ENCODE measurements around the gene DNAAF5.
"Not testable (repeated sequence)": the region's sequence is repeated elsewhere in the genome, so short reads cannot be mapped to it uniquely, and the experiment has no call there.

The DNAAF5 gene

DNA sequence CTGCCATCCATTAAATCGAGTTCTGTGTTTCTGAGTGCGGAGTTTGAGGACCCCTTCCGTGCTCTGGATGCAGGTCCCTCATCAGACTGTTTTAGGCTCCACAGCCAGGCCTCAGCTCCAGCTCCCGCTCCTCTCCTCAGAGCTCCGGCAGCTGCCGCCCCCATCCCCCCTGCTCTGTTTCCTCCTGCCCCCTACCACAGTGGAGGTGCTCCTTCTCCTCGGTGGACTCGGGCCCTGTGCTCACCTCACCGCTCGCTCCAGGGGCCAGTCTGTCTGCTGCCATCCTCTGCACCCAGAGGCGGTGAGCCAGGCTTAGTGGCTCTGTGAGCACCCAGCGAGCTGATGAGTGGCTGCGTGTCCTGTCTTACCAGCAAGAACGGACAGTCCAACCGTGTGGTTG is 21.9 kb downstream of the DNAAF5 start:
- no peak for DNase-seq

- DNase-seq, result no peak
Measured at GRCh38 chr7:749140-749551, 22.6 kb downstream of the DNAAF5 start.

GRCh38 chr7:750111-750905 is 23.8 kb downstream of the DNAAF5 start:
- no peak for DNase-seq

DNA sequence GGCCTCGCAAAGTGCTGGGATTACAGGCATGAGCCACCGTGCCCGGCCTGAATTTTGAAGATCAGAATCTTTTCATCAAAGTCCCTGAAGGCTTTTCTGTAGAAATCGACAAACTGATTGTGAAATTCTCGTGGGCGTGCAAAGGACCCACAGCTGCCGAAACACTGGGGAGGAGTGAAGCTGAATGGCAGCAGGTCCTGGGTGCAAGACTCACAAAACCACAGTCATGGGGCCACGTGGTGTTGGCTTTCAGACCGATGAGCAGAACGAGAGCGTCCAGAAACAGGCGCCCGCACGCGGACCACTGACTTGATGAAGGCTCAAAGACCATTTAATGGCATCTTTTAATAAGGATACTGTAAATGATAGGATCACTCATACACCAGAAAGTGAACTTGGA is 25.3 kb downstream of the DNAAF5 start:
- DNase-seq, result no peak

GRCh38 chr7:752256-752655 is 25.8 kb downstream of the DNAAF5 start:
- DNase-seq, result not testable (repeated sequence)

DNA sequence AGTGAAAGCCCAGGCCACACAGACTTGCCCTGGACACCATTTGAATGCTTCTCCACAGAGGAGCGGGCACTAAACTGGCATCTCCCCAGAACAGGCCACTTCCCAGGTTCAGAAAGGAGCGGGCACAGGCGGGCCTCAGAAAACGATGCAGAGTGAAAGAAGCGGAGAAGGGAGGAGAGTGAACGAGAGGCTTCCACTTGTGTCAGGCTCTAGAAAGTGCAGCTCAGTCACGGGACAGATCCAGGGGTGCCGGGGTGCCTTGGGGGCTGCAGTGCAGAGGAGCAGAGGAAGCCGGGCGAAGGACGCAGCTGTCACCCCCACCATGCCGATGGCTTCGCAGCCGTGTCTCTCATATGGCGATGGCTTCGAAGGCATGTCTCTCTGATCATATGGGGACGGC is 26.7 kb downstream of the DNAAF5 start:
- no peak for DNase-seq

GRCh38 chr7:754531-755412 is 28.3 kb downstream of the DNAAF5 start:
- DNase-seq, result no peak

GRCh38 chr7:755413-755805 is 28.9 kb downstream of the DNAAF5 start:
- no peak for DNase-seq

DNA sequence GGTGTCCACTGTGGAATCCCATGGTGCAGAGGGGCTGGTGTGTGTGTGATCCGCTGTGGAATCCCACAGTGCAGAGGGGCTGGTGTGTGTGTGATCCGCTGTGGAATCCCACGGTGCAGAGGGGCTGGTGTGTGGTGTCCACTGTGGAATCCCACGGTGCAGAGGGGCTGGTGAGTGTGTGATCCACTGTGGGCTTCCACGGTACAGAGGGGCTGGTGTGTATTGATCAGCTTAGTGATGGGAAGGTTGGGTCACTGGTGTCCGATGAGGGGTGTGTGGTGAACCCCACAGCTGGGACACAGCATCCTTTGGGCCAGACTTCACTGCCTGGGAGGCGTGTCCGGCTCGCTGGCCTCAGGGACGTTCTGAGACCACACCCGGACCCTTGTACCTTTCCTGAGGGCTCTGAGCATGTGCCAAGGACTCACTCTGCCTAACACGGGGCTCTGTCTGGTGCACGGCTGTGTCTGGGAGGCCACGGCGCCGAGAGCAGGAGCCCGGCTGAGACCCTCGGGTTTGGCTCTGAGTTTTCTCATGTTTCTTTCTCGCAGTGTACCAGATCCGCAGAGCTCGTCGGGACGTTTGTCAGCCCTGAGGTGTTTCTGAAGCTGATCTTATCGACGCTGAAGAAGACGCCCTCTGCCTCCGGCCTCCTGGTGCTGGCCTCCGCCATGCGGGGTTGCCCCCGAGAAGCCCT is 29.9 kb downstream of the DNAAF5 start:
- no peak for DNase-seq

- DNase-seq, result no peak
Measured at GRCh38 chr7:756928-757560, 30.5 kb downstream of the DNAAF5 start.

DNA sequence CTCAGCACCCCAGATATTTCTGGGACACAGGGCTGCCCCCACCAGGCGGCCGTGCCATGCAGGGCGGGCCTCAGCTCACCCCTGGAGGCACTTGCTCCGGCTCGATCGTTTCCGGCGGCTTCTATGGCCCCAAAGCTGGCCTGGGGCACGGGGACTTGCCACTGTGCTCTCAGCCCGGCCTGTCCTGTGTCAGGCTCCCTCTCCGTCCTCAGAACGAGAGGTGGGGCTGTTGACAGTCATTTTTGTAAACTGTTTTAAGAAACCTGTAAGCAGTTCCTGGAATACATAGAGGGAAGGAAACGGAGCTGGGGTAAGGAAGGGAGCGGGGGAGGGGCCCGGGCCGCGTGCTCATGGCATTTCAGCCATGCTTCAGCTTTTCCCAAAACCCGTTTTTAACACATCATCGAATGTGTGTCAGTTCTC is 31.3 kb downstream of the DNAAF5 start:
- no peak for DNase-seq

DNA sequence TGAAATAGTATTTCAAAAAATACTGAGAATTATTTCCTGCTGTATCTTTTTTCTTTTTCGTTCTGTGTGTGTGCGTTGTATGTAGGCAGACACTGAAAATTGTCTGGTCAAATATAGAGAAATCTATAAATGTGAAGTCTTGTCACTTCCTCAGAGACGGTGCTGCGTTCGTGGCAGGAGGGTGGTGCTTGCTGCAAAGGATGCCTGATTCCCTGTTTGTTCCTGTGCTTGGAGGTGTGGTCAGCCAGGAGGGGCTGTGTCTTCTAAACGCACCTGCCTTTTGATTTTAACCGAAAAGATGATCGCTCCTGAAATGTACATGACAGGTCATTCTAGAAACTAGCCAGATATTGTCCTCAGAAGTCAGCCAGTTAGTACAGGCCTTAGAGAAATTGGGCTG is 33.1 kb downstream of the DNAAF5 start:
- DNase-seq, result no peak

DNA sequence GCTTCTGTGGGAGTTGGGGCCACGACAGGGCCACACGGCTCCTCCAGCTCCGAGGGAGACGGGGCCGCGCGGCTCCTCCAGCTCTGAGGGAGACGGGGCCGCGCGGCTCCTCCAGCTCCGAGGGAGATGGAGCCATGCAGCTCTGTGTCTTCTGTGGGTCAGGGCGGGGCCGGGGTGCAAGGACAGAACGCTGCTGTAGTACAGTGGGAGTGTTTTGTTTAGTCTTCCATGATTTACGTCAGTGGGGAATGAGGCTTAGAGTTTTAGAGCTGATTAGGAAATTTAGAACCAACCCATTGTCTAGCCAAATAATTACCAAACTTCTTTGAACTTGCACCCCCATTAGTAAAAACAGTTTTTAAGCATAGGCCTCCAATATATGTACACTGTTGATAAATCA is 33.5 kb downstream of the DNAAF5 start:
- DNase-seq, result no peak

DNA sequence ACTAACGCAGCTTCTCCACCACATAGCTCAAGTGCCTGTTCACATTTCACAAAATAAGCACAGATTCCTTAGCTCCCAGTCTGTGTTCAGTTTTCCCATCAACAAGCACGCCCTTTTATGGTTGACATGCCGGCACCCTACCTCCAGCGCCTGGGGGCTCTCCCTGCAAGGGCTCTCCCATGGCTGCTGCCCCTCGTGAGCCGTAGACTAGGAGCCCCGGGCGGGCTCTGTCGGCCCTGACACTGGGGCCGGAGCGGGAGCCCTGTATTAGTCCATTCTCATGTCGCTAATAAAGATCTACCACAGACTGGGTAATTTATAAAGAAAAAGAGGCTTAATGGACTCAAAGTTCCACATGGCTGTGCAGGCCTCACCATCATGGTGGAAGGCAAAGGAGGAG is 34.6 kb downstream of the DNAAF5 start:
- no peak for DNase-seq

DNA sequence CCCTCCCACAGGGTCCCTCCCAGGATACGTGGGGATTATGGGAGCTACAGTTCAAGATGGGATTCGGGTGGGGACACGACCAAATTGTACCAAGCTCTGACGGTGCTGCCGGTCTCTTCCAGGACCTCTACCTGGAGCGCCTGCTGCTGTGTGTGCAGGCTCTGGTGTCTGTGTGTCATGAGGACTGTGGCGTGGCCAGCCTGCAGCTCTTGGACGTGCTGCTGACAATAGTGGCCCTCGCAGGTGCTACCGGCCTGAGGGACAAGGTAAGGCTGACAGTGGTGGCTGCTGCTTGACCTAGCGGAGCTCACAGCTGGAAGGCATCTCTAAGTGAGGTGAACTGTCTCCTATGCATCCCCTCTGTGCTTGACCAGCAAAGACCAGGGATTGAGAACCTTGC is 35.1 kb downstream of the DNAAF5 start:
- no peak for DNase-seq

DNA sequence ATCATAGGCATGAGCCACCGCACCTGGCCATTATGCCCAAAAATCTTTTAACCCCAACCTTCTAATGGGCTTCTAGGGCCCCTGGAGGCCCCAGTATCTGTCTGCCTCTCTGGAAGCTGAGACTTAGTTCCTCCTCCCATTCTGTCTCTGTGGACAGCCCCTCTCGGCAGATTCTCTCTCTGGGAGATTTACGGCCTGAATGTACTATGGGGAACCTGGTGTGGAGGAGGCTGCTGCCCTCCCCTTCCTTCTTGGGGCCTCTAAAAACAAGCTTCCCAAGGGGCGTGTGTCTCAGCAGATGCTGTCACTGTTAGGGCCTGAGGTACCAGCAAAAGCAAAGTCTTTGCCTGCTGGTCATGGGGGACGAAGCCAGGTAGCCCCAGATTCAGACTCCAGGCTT is 36.4 kb downstream of the DNAAF5 start:
- no peak for DNase-seq

DNA sequence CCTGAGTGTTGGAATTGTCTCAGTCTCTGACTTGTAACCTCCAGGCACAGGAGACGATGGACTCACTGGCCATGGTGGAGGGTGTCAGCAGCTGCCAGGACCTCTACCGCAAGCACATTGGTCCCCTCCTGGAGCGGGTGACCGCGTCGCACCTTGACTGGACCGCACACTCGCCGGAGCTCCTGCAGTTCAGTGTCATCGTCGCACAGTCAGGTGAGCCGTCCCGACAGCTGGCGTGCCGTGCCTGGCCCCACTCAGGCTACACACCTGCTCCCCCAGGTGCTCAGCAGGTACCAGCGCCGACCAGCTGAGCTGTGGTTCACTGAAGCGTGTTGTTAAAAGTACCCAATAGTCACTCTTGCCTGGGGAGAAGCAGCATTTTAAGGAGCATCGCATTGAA is 37.3 kb downstream of the DNAAF5 start:
- no peak for DNase-seq

DNA sequence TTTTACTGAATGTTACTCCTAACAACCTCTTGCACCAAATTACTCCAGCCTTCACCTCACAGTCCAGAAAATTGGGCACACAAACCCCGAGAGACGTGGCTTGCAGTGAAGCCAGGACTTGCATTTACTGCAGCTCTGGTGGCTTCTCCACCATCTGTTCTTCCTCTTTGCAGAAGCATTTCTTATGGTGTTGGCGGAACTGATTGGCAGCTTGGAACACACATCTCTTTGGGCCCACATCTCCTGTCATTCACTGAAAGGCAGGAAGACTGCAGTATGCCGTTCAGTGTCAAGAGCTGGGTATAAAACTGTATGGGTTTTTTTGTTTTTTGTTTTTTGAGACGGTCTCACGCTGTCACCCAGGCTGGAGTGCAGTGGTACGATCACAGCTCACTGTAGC is 38.9 kb downstream of the DNAAF5 start:
- no peak for DNase-seq

DNA sequence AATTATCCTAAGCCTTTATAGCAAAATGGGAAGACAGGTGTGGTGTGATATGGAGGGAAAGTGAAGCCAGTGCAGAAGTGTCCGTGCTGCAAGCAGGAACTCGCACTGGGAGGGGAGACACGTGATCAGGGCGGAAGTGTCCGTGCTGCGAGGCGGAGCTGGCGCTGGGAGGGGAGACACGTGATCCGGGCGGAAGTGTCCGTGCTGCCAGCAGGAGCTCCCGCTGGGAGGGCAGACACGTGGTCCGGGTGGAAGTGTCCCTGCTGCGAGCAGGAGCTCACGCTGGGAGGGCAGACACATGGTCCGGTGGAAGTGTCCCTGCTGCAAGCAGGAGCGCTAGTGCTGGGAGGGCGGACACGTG is 41.1 kb downstream of the DNAAF5 start:
- DNase-seq, result no peak

- DNase-seq, result no peak
Measured at GRCh38 chr7:767941-768731, 41.6 kb downstream of the DNAAF5 start.

GRCh38 chr7:768881-769504 is 42.5 kb downstream of the DNAAF5 start:
- no peak for DNase-seq

GRCh38 chr7:770336-770735 is 43.8 kb downstream of the DNAAF5 start:
- no peak for DNase-seq
